Panc1 (cell line): Measurements from ENCODE around the gene CUX1. TPM values are rescaled to one million over a fixed set of nuclear protein-coding genes. Genes with fewer than 3 reads are reported as not detected.

ENCODE experiments used
- ATAC-seq: fragments of 200-7000 bp; cut with Tn5 transposase; 2 replicates; pipeline ENCODE4 v1.9.1; 2020; ENCODE audit warnings: mild to moderate bottlenecking, moderate library complexity
- BruUV-seq: library from RNA; stranded (reverse); fragments of 400-500 nt; replicated peaks from 2 replicates; lab custom pipeline; 2021; lab: Mats Ljungman, UMichigan
- CTCF ChIA-PET: fragments of 300-600 bp; sonication (Branson Sonifier 250); formaldehyde crosslinking; loops from one replicate; lab custom pipeline; 2022; ENCODE audit warnings: antibody characterized with exemption; lab: Charles Lee
- POLR2A ChIA-PET: fragments of 300-600 bp; sonication (Branson Sonifier 250); formaldehyde crosslinking; loops from one replicate; lab custom pipeline; 2022; ENCODE audit warnings: antibody characterized with exemption; lab: Charles Lee
- DNase-seq: peaks from one replicate; pipeline ENCODE4 v3.0.0-alpha.2; 2010; ENCODE audit warnings: low read depth, low spot score
- H3K27ac ChIP-seq: 2 replicates; pipeline ENCODE4 v1.5.1; 2011; ENCODE audit warnings: mild to moderate bottlenecking, low read length, inconsistent platforms
- H3K27me3 ChIP-seq: fragments of 200-500 bp; sonication (Bioruptor generic); 2 replicates; pipeline ENCODE4 v1.6.0; 2014; ENCODE audit warnings: low read length, inconsistent platforms; ENCODE audit not compliant: control insufficient read depth, insufficient read depth
- H3K36me3 ChIP-seq: fragments of 200-500 bp; sonication (Bioruptor generic); 2 replicates; pipeline ENCODE4 v1.5.1; 2014; ENCODE audit warnings: inconsistent platforms, mild to moderate bottlenecking, low read length, moderate library complexity; ENCODE audit not compliant: control insufficient read depth, insufficient read depth
- H3K4me1 ChIP-seq: 2 replicates; pipeline ENCODE4 v1.5.1; 2011; ENCODE audit warnings: inconsistent platforms, mild to moderate bottlenecking, low read length, moderate library complexity; ENCODE audit not compliant: control insufficient read depth, insufficient read depth
- H3K4me3 ChIP-seq, 2 experiments: 2 replicates each; pipeline ENCODE4 v1.5.1; 2011 to 2012; ENCODE audit warnings: low read depth in 2 of 2, low read length in 2 of 2, mild to moderate bottlenecking in 2 of 2, inconsistent platforms in 1 of 2, moderate library complexity in 1 of 2
- H3K9me3 ChIP-seq: fragments of 200-500 bp; sonication (Bioruptor generic); 2 replicates; pipeline ENCODE4 v1.5.1; 2014; ENCODE audit warnings: low read depth, mild to moderate bottlenecking, inconsistent platforms, low read length, moderate library complexity; ENCODE audit not compliant: control insufficient read depth, insufficient read depth
- CTCF ChIP-seq: fragments of 450-650 bp; IDR thresholded peaks from 2 replicates; pipeline ENCODE4 v1.5.1; 2017; ENCODE audit warnings: mild to moderate bottlenecking
- POLR2AphosphoS5 ChIP-seq: IDR thresholded peaks from 2 replicates; pipeline ENCODE4 v1.6.1; 2012; ENCODE audit warnings: mild to moderate bottlenecking, low read depth, low read length, moderate library complexity
- REST ChIP-seq, 2 experiments: IDR thresholded peaks; 2 replicates each; pipeline ENCODE4 v1.6.1; 2011 to 2012; ENCODE audit warnings: low read depth in 2 of 2, control low read depth in 1 of 2, low read length in 1 of 2, mild to moderate bottlenecking in 1 of 2, moderate library complexity in 1 of 2; ENCODE audit not compliant: insufficient read depth in 1 of 2
- SIN3A ChIP-seq: IDR thresholded peaks from 2 replicates; pipeline ENCODE4 v1.6.1; 2012; ENCODE audit warnings: low read depth, mild to moderate bottlenecking, low read length, moderate library complexity, borderline replicate concordance; ENCODE audit not compliant: insufficient read depth
- TCF7L2 ChIP-seq: IDR thresholded peaks from 2 replicates; pipeline ENCODE4 v1.6.1; 2011; ENCODE audit warnings: mild to moderate bottlenecking, low read depth, low read length, inconsistent platforms
- in situ Hi-C: cut with HindIII; loops from 2 replicates; pipeline ENCODE4 v1.10.0; 2016; ENCODE audit warnings: low sequenced_read_pairs, low pct_unique_long_range_greater_than_20kb
- intact Hi-C: fragments of 100-400 bp; cut with micrococcal nuclease; formaldehyde crosslinking; loops from one replicate; pipeline ENCODE4 v1.10.0; 2022; ENCODE audit not compliant: unreplicated experiment
- total RNA-seq: library from RNA; stranded (reverse); gene quantifications from one replicate; pipeline ENCODE4 v1.2.1, GENCODE V29; 2021; ENCODE audit not compliant: unreplicated experiment

The CUX1 gene
- total RNA-seq, 1 experiment from 2014 or later: 50.9 TPM

GRCh38 chr7:102004229-102004628 is 186.8 kb downstream of the CUX1 start:
- TF ChIP-seq REST (IDR thresholded peaks at IDR 0.05; ENCODE audit: insufficient read depth in 1 of 2, low read depth in 2 of 2, low read length in 1 of 2) (no peak), TCF7L2 (no peak), SIN3A (no peak), POLR2AphosphoS5 (no peak), CTCF (no peak)
- Histone ChIP-seq H3K27ac (no peak overlapping the region), H3K4me3 (no peak overlapping the region), H3K4me1 (no peaks in the 10 kb centered on the region), H3K27me3 (no peaks in the 10 kb centered on the region), H3K9me3 (no peaks in the 10 kb centered on the region), H3K36me3 (no peaks in the 10 kb centered on the region)
- no TSS peak for BruUV-seq
- DNase-seq (no peak), ATAC-seq (no peak)
- in situ Hi-C loops (no loop called here), intact Hi-C loops (no loop called here)
- POLR2A ChIA-PET: no interaction called here
- CTCF ChIA-PET: no interaction called here

GRCh38 chr7:102004848-102005247 is 187.4 kb downstream of the CUX1 start:
- DNase-seq: no peak
- H3K27ac ChIP-seq: no peak overlapping the region
- H3K9me3 ChIP-seq: no peaks in the 10 kb centered on the region
- no peaks in the 10 kb centered on the region for H3K36me3 ChIP-seq
- intact Hi-C loops: no loop called here
- H3K4me1 ChIP-seq: no peaks in the 10 kb centered on the region
- TSS peak; percentile 44 for BruUV-seq
- H3K4me3 ChIP-seq: no peak overlapping the region
- ChIA-PET CTCF (no interaction called here), POLR2A (no interaction called here)
- ATAC-seq: no peak
- in situ Hi-C loops: no loop called here
- no peak for TF ChIP-seq TCF7L2
- TF ChIP-seq SIN3A: no peak
- no peak for TF ChIP-seq CTCF
- TF ChIP-seq REST (IDR thresholded peaks at IDR 0.05; ENCODE audit: insufficient read depth in 1 of 2, low read depth in 2 of 2, low read length in 1 of 2): no peak
- TF ChIP-seq POLR2AphosphoS5: no peak
- no peaks in the 10 kb centered on the region for H3K27me3 ChIP-seq
